Ovary (tissue), 9 donors: ENCODE results near the gene PAK5. TPM values are rescaled to one million over a fixed set of nuclear protein-coding genes. Genes with fewer than 3 reads are reported as not detected.

Experiments
- DNase-seq, 5 donors: peaks; one replicate each; pipeline ENCODE4 v3.0.0-alpha.2; 2019 to 2020
- H3K27ac ChIP-seq, 2 donors: fragments of 200-600 bp; one replicate each; pipeline versions ENCODE4 v1.5.1 to v1.8.0; 2019 to 2022
- H3K27me3 ChIP-seq: fragments of 200-600 bp; one replicate; pipeline ENCODE4 v1.8.0; 2022
- H3K36me3 ChIP-seq: fragments of 200-600 bp; sonication (generic); one replicate; pipeline ENCODE4 v1.5.1; 2019
- H3K4me1 ChIP-seq: one replicate; pipeline ENCODE4 v1.8.1; 2013; ENCODE audit warnings: mild to moderate bottlenecking, moderate library complexity; ENCODE audit not compliant: insufficient read depth
- H3K4me3 ChIP-seq: fragments of 200-600 bp; sonication (generic); one replicate; pipeline ENCODE4 v1.5.1; 2017
- H3K9me3 ChIP-seq, 2 donors: fragments of 200-600 bp in 1 of 2; sonication (generic) in 1 of 2; one replicate each; pipeline versions ENCODE4 v1.5.1 to v1.8.1; 2013 to 2019; ENCODE audit warnings: mild to moderate bottlenecking in 1 of 2, moderate library complexity in 1 of 2
- EP300 ChIP-seq: sonication (generic); formaldehyde crosslinking; IDR thresholded peaks from one replicate; pipeline ENCODE4 v1.6.1; 2017; ENCODE audit warnings: antibody characterized with exemption
- POLR2A ChIP-seq: fragments of 450-650 bp; IDR thresholded peaks from one replicate; pipeline ENCODE4 v1.6.1; 2017; ENCODE audit warnings: antibody characterized with exemption, mild to moderate bottlenecking, moderate library complexity
- WGBS, 3 donors: extraction: QIAGEN DNeasy Blood & Tissue Kit in 1 of 3; methylation state at CpG; one replicate each; pipeline versions ENCODE4 v1.1.5 to v1.1.7; 2013 to 2017; 5-methylcytosine and 5-hydroxymethylcytosine counted together
- intact Hi-C, 4 donors: fragments of 100-400 bp; cut with DNase I; formaldehyde crosslinking; loops; one replicate each; pipeline versions ENCODE4 v1.11.0 to v1.15.1; 2022 to 2023
- polyA plus RNA-seq, 2 donors: library from polyadenylated mRNA; stranded (reverse); fragments of 200-250 nt in 1 of 2; fragments of 350-450 nt in 1 of 2; fragmentation: Illumina TruSeq in 1 of 2; extraction: RNeasy Lipid Tissue Mini Kit (QIAGEN cat#74804) in 1 of 2; gene quantifications; one replicate each; pipeline ENCODE4 v1.2.3, GENCODE V29; 2013 to 2014
- total RNA-seq, 7 donors: library from RNA; depleted of rRNA in 2 of 7; stranded (reverse); fragments of >200 nt in 2 of 7; fragmentation: NEBNext Ultra II Directional in 3 of 7; extraction: Animal tissue kit (Norgen Biotek cat#: 25700) in 3 of 7; gene quantifications; one replicate each; pipeline versions ENCODE4 v1.1.0 to v1.2.4, GENCODE V29; 2016 to 2023
- TF ChIP-seq, protein P1 (sequence below), 3 donors: fragments of 450-650 bp in 2 of 3; fragments of 200-600 bp in 1 of 3; IDR thresholded peaks; one replicate each; pipeline versions ENCODE4 v1.5.1 to v1.8.0; 2016 to 2022; ENCODE audit warnings: antibody characterized with exemption in 3 of 3, mild to moderate bottlenecking in 1 of 3
- donor health status: DM: no; HTN: no; CAD: no; lungs with moderate emphysema.
- donor health status: DM: no; HTN: no; CAD: no.
- donor health status: Bipolar disorder and iron deficiency.
- donor health status: DM: yes; HTN: yes; CAD: no.
- donor health status: DM: no; HTN: no; CAD: no.
- donor health status: DM: yes; HTN: yes; CAD: no.

PAK5 gene
- total and polyA plus RNA-seq, 9 donors = under 0.01 to 0.47 (median 0.10) TPM; not detected in 2

DNA sequence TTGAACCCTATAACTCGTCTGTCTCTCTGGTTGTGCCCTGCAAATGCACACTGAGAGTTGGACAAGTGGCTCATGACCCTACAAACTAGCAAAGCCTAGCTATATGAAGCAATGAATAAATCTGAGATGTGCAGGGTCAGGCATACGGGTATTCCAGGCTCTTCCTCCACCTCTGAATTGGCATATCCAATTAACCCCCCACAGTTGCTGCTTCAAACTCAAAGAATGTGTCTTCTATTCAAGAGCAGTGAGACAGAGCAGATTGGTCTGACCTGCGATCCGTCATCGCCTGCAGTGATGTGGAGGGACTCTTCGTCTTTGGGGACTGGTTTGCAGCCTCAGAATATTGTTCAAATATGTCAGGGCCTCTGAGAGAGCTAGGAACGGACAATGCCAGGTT, 264.7 kb downstream of the PAK5 start:
- no peak for DNase-seq
- WGBS, 3 donors = 77 to 86% (median 83%) methylated on average over 7 of the region's 7 CpGs
- intact Hi-C loops = no loop called here
- Histone ChIP-seq H3K9me3 (no peaks in the 10 kb centered on the region), H3K27me3 (no peaks in the 10 kb centered on the region), H3K27ac (no peak overlapping the region), H3K4me1 (no peaks in the 10 kb centered on the region), H3K4me3 (no peak overlapping the region), H3K36me3 (no peaks in the 10 kb centered on the region)
- TF ChIP-seq EP300 (no peak), POLR2A (no peak)
- TF ChIP-seq, protein P1, sequence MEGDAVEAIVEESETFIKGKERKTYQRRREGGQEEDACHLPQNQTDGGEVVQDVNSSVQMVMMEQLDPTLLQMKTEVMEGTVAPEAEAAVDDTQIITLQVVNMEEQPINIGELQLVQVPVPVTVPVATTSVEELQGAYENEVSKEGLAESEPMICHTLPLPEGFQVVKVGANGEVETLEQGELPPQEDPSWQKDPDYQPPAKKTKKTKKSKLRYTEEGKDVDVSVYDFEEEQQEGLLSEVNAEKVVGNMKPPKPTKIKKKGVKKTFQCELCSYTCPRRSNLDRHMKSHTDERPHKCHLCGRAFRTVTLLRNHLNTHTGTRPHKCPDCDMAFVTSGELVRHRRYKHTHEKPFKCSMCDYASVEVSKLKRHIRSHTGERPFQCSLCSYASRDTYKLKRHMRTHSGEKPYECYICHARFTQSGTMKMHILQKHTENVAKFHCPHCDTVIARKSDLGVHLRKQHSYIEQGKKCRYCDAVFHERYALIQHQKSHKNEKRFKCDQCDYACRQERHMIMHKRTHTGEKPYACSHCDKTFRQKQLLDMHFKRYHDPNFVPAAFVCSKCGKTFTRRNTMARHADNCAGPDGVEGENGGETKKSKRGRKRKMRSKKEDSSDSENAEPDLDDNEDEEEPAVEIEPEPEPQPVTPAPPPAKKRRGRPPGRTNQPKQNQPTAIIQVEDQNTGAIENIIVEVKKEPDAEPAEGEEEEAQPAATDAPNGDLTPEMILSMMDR (IDR thresholded peaks at IDR 0.05) = no peak

DNA sequence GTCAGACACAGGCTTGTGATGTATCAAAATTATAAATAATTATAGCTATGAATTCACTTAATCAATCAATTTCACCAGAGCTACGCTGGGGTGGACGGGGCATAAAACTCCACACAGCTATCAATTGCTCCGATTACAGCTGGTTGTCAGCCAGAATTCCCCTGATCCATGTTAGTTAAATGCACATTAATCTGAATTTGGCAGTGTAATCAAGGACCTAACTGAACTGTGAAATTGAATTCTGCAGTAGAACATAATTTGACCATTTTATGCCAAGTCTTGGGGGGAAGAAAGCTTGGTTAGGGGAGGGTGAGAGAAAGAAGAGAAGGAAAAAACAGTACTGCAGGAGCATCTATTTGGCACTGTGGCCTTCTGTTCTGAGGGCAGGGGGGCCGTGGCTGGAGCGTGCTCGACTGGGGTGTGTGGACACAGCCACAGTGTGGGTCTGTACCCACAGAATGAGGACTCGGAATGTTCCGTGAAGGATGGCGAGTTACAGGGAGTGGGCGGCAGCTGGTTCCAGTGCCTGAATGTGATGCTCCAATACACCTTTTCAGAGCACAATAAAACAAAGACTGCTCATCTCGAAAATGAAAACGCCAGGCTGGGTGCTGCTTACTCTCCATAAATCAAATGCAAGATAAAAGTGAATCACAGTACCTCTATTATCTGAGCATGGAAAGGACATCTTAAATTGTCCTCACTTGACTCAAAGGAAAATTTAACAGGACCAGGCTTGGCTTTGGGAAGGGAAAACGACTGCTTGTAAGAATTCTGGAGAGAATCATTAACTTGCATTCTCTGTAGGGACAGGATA, 265.3 kb downstream of the PAK5 start:
- WGBS, 3 donors = 59 to 63% (median 60%) methylated on average over 13 of the region's 13 CpGs
- H3K4me1 ChIP-seq = no peaks in the 10 kb centered on the region
- H3K9me3 ChIP-seq = no peaks in the 10 kb centered on the region
- no peaks in the 10 kb centered on the region for H3K27me3 ChIP-seq
- H3K27ac ChIP-seq = no peak overlapping the region
- TF ChIP-seq, protein P1 (IDR thresholded peaks at IDR 0.05) = no peak
- TF ChIP-seq POLR2A (no peak), EP300 (no peak)
- no peaks in the 10 kb centered on the region for H3K36me3 ChIP-seq
- intact Hi-C loops = no loop called here
- no peak overlapping the region for H3K4me3 ChIP-seq
- DNase-seq = no peak

DNA sequence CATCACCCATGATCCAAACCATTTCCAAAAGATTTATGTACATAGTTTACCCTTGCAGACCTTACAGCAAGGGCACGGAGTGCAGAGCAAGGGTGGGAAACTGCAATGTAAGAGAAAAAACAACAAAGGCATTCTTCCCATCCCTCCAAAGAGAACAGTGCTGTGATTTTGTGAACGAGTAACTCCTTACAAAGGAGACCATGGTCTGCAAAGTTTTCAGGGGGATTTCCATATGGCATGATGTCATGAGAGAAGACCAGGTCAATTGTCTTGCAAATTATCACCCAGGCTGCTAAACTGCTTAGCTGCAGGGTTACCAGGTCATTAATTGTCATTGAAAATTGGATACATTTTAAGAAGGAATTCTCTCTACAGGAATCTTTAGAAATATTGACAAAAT, 266.2 kb downstream of the PAK5 start:
- TF ChIP-seq, protein P1 (IDR thresholded peaks at IDR 0.05) = no peak
- no peak overlapping the region for H3K27ac ChIP-seq
- H3K36me3 ChIP-seq = no peaks in the 10 kb centered on the region
- no peaks in the 10 kb centered on the region for H3K9me3 ChIP-seq
- WGBS, 3 donors = 15 to 20% (median 15%) methylated on average over 2 of the region's 2 CpGs
- H3K4me3 ChIP-seq = no peak overlapping the region
- H3K27me3 ChIP-seq = no peaks in the 10 kb centered on the region
- intact Hi-C loops = no loop called here
- DNase-seq = no peak
- H3K4me1 ChIP-seq = no peaks in the 10 kb centered on the region

DNA sequence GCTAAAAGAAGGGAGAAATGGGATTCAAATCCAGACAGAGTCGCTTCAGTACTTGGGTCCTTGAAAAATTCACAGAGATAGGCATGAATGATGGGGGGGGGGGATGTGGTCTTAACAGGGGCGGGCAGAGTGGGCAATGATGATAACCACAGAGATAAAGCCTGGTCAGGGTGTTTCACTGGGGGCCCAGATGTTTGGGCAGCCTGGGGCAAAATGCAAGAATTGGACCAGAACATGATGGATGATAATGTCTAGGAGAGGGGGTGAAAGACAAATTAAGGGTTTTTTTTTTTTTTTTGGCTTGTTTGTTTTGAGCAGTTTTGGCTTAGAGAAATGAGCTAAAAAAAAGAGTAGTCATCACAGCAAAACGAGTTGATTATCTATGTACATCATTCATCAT, 267.1 kb downstream of the PAK5 start:
- Histone ChIP-seq H3K27me3 (no peaks in the 10 kb centered on the region), H3K9me3 (no peaks in the 10 kb centered on the region), H3K4me1 (no peaks in the 10 kb centered on the region), H3K4me3 (no peak overlapping the region), H3K36me3 (no peaks in the 10 kb centered on the region), H3K27ac (no peak overlapping the region)
- intact Hi-C loops = no loop called here
- DNase-seq = no peak
- TF ChIP-seq POLR2A = no peak
- TF ChIP-seq EP300 = no peak
- TF ChIP-seq, protein P1 (IDR thresholded peaks at IDR 0.05) = no peak
- 55 to 61% (median 57%) methylated on average over 3 of the region's 3 CpGs for WGBS, 3 donors
